DND-41 (cell line): Measurements from ENCODE around the gene WNT7B.

ENCODE experiments used
- ATAC-seq: fragments of 200-7000 bp; cut with Tn5 transposase; 3 replicates; pipeline ENCODE4 v1.9.1; 2021; ENCODE audit warnings: low read depth; ENCODE audit not compliant: insufficient read depth
- DNase-seq: peaks from one replicate; pipeline ENCODE4 v3.0.0-alpha.2; 2020
- H2AFZ ChIP-seq: 2 replicates; pipeline ENCODE4 v1.6.0; 2012; ENCODE audit warnings: low read depth, low read length
- H3K27ac ChIP-seq: 2 replicates; pipeline ENCODE4 v1.5.1; 2012; ENCODE audit warnings: low read length, inconsistent platforms
- H3K27me3 ChIP-seq: fragments of 200-600 bp; sonication (generic); 2 replicates; pipeline ENCODE4 v1.6.0; 2012; ENCODE audit warnings: low read length, mild to moderate bottlenecking, inconsistent platforms; ENCODE audit not compliant: insufficient read depth, poor library complexity
- H3K36me3 ChIP-seq: 2 replicates; pipeline ENCODE4 v1.5.1; 2012; ENCODE audit warnings: low read length, inconsistent platforms; ENCODE audit not compliant: insufficient read depth
- H3K4me1 ChIP-seq: 2 replicates; pipeline ENCODE4 v1.5.1; 2012; ENCODE audit warnings: mild to moderate bottlenecking, low read length; ENCODE audit not compliant: insufficient read depth
- H3K4me2 ChIP-seq: 2 replicates; pipeline ENCODE4 v1.6.0; 2012; ENCODE audit warnings: mild to moderate bottlenecking, moderate library complexity, low read length, inconsistent platforms; ENCODE audit not compliant: insufficient read depth
- H3K4me3 ChIP-seq, 2 experiments: fragments of 200-600 bp in 1 of 2; shearing (Covaris generic) in 1 of 2; 2 replicates each; pipeline ENCODE4 v1.5.1; 2012 to 2016; ENCODE audit warnings: inconsistent platforms in 2 of 2, low read length in 2 of 2, mild to moderate bottlenecking in 2 of 2, low read depth in 1 of 2, moderate library complexity in 1 of 2
- H3K79me2 ChIP-seq: 2 replicates; pipeline ENCODE4 v1.6.0; 2012; ENCODE audit warnings: low read length, inconsistent platforms; ENCODE audit not compliant: insufficient read depth
- H3K9ac ChIP-seq: 2 replicates; pipeline ENCODE4 v1.6.0; 2012; ENCODE audit warnings: low read depth, mild to moderate bottlenecking, inconsistent platforms, low read length, moderate library complexity
- H3K9me3 ChIP-seq: 2 replicates; pipeline ENCODE4 v1.5.1; 2012; ENCODE audit warnings: low read length, moderate library complexity, mild to moderate bottlenecking, inconsistent platforms; ENCODE audit not compliant: insufficient read depth, severe bottlenecking
- H4K20me1 ChIP-seq: 2 replicates; pipeline ENCODE4 v1.6.0; 2012; ENCODE audit warnings: low read length; ENCODE audit not compliant: insufficient read depth
- CTCF ChIP-seq: IDR thresholded peaks from 2 replicates; pipeline ENCODE4 v1.5.1; 2012; ENCODE audit warnings: borderline replicate concordance, low read length, moderate library complexity, mild to moderate bottlenecking; ENCODE audit not compliant: poor library complexity, severe bottlenecking; ENCODE audit errors: extremely low read depth
- EZH2 ChIP-seq: IDR thresholded peaks from 3 replicates; pipeline ENCODE4 v1.6.1; 2012; ENCODE audit warnings: borderline replicate concordance, low read depth, mild to moderate bottlenecking, moderate library complexity, low read length, inconsistent platforms; ENCODE audit not compliant: severe bottlenecking

WNT7B gene

DNA sequence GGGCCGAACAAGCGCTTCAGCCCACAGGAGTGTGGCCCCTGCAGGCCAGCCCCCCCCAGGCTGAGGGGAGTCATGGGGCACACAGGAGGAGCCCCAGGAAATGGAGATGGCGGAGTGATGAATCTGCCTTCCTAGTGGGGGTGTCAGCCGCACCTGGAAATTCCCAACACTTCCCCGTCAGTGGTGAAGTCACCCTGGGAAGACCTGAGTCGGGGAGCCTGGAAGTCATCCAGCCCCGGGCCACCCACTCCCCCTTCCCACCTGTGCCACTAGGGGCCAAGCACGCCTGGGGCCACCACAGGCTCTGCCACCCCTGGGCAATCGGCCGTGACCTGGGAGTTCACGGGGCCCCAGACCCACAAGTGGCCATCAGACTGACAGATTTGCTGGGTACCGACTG lies 12.6 kb downstream of the WNT7B start:
- Histone ChIP-seq H3K27ac (no peak overlapping the region), H3K27me3 (no peaks in the 10 kb centered on the region), H3K4me3 (no peak overlapping the region), H4K20me1 (peaks cover 34% of the 10 kb centered on the region), H3K9ac (no peak overlapping the region), H3K4me2 (no peak overlapping the region), H3K9me3 (no peaks in the 10 kb centered on the region), H3K36me3 (no peaks in the 10 kb centered on the region), H2AFZ (no peak overlapping the region), H3K79me2 (no peaks in the 10 kb centered on the region), H3K4me1 (peaks cover 27% of the 10 kb centered on the region)
- DNase-seq (no peak), ATAC-seq (no peak)
- TF ChIP-seq CTCF (no peak), EZH2 (no peak)

GRCh38 chr22:45963821-45964220 lies 13.1 kb downstream of the WNT7B start:
- Histone ChIP-seq H3K27ac (no peak overlapping the region), H2AFZ (no peak overlapping the region), H3K4me3 (no peak overlapping the region), H3K4me1 (peaks cover 27% of the 10 kb centered on the region), H4K20me1 (peaks cover 29% of the 10 kb centered on the region), H3K27me3 (no peaks in the 10 kb centered on the region), H3K36me3 (no peaks in the 10 kb centered on the region), H3K79me2 (no peaks in the 10 kb centered on the region), H3K9ac (no peak overlapping the region), H3K9me3 (no peaks in the 10 kb centered on the region), H3K4me2 (no peak overlapping the region)
- TF ChIP-seq CTCF (no peak), EZH2 (no peak)
- DNase-seq (no peak), ATAC-seq (no peak)

DNA sequence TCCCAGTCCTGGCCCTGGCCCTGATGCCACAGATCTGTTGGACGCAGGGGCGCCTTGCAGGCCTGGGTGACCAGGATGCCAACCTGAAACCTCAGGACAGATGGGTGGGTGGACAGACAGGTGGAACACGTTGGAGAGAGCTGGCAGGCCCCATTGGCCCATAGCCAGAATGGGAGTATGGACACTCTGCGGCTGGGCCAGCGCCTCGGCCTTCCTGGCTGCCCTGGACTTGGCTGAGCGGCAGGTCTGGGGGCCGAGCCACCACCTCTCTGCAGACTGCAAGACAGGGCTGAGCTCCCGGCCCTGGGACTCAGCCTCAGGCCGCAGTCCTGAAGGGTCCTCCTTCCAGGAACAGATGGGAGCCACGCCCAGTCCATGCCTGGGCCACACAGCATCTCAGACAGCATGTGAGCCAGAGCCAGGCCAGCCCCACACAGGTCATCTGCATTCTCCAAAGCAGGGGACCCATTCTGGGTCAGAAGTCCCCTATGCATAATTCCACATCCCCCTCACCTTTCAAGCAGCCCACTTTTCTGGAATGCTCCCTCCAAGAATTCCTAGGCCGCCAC lies 14.1 kb downstream of the WNT7B start:
- no peak overlapping the region for H3K4me3 ChIP-seq
- no peak for DNase-seq
- peaks cover 27% of the 10 kb centered on the region for H3K4me1 ChIP-seq
- no peak overlapping the region for H3K27ac ChIP-seq
- H3K4me2 ChIP-seq: no peak overlapping the region
- TF ChIP-seq CTCF (no peak), EZH2 (no peak)
- no peaks in the 10 kb centered on the region for H3K9me3 ChIP-seq
- ATAC-seq: no peak
- H3K27me3 ChIP-seq: no peaks in the 10 kb centered on the region
- no peaks in the 10 kb centered on the region for H3K79me2 ChIP-seq
- peaks cover 28% of the 10 kb centered on the region for H4K20me1 ChIP-seq
- H3K36me3 ChIP-seq: no peaks in the 10 kb centered on the region
- no peak overlapping the region for H3K9ac ChIP-seq
- no peak overlapping the region for H2AFZ ChIP-seq

DNA sequence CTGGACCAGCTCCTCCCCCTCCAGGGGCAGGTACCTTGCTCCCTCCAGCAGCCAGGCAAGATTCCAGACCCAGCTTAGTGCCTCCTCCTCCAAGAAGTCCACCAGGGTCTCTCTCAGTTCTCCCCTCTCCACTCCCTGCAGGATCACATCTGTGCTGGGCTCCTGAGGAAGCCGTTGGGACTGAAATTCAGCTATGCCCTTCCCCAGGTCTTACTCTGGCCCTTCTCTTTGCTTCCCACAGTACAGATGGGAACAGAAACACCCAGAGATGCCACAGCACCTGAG lies 14.6 kb downstream of the WNT7B start:
- H3K36me3 ChIP-seq: no peaks in the 10 kb centered on the region
- no peak overlapping the region for H3K4me2 ChIP-seq
- H2AFZ ChIP-seq: no peak overlapping the region
- no peaks in the 10 kb centered on the region for H3K79me2 ChIP-seq
- ATAC-seq (no peak), DNase-seq (no peak)
- H4K20me1 ChIP-seq: peaks cover 26% of the 10 kb centered on the region
- no peak overlapping the region for H3K27ac ChIP-seq
- no peaks in the 10 kb centered on the region for H3K27me3 ChIP-seq
- H3K9ac ChIP-seq: no peak overlapping the region
- peaks cover 26% of the 10 kb centered on the region for H3K4me1 ChIP-seq
- no peaks in the 10 kb centered on the region for H3K9me3 ChIP-seq
- TF ChIP-seq CTCF (no peak), EZH2 (no peak)
- H3K4me3 ChIP-seq: no peak overlapping the region
